Activated T-helper 9 cell treated with anti-CD3 and anti-CD28 coated beads, Interleukin-2, amount 50 U/mL, for 16 hours (primary cell): ENCODE measurements around the gene CEP152.
"Not testable (repeated sequence)": the region's sequence is repeated elsewhere in the genome, so short reads cannot be mapped to it uniquely, and the experiment has no call there.

ENCODE experiments used
- DNase-seq: peaks from one replicate; pipeline ENCODE4 v3.0.0-alpha.2; 2020; ENCODE audit warnings: low read depth

Gene CEP152, protein sequence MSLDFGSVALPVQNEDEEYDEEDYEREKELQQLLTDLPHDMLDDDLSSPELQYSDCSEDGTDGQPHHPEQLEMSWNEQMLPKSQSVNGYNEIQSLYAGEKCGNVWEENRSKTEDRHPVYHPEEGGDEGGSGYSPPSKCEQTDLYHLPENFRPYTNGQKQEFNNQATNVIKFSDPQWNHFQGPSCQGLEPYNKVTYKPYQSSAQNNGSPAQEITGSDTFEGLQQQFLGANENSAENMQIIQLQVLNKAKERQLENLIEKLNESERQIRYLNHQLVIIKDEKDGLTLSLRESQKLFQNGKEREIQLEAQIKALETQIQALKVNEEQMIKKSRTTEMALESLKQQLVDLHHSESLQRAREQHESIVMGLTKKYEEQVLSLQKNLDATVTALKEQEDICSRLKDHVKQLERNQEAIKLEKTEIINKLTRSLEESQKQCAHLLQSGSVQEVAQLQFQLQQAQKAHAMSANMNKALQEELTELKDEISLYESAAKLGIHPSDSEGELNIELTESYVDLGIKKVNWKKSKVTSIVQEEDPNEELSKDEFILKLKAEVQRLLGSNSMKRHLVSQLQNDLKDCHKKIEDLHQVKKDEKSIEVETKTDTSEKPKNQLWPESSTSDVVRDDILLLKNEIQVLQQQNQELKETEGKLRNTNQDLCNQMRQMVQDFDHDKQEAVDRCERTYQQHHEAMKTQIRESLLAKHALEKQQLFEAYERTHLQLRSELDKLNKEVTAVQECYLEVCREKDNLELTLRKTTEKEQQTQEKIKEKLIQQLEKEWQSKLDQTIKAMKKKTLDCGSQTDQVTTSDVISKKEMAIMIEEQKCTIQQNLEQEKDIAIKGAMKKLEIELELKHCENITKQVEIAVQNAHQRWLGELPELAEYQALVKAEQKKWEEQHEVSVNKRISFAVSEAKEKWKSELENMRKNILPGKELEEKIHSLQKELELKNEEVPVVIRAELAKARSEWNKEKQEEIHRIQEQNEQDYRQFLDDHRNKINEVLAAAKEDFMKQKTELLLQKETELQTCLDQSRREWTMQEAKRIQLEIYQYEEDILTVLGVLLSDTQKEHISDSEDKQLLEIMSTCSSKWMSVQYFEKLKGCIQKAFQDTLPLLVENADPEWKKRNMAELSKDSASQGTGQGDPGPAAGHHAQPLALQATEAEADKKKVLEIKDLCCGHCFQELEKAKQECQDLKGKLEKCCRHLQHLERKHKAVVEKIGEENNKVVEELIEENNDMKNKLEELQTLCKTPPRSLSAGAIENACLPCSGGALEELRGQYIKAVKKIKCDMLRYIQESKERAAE (N-terminal part only)

DNA sequence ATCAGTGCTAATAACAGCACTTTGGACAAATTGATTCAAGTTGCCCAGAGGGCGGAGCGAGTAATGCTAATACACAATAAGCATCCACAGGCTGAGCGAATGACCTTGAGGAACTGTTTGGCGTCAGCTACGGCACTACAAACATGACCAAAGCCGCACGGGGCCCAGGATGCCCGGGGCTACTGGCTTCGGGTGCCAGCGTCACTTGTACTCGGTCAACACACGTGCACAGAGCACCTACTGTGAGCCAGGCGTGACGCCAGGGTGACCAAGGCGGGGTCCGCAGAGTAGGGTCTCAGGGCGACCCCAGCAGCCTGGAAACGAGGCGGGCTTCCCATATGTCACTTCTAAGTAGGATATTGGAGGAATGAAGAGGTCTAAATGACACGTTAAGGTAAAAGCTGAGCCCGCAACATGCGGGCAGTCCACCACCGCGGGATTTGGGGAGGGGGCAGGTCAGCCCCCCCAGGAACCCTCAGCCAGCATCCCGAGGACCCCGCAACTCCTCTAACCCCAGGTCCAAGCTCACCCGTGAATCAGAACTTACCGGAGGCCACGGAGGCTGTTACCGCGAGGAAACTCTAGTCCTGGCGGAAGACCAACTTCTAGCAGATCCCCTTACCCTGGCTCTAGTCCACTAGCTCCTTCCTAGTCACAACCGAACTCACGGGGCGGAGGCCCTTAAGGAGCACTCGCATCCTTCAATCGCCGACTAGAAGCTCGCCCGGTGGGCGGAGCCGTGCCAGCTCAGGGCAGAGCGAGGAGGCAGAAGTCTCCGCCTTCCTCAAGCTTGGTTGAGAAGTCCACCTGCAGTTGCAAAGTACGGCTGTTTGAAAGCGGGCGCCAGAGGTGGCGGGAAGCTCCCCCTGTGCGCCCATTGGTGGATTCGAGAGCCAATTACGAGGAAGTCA lies at the start of gene CEP152:
TSS of gene CEP152 (minus strand) at position 656 of the 911 bp plus-strand sequence. CDS start 5,420 bp downstream, outside the sequence.
- peak; percentile 98 for DNase-seq

DNA sequence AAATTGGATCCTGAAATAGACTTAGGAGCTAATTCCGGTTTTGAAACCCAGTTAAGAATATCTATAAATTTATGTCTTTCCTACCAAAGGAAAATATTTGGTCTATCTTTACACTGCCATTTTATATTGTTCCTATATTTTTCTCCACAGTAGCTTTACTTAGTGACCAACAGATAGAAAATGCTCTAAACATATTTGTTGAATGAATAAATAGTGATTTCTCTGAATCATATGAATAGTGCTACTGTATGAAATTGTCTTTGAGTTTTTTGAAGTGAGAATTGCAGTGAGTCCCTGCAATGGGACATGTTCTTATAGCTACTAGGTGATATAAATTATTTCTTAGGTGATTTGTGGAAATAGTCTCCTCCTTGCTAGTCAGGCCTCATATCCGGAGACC lies 48.6 kb upstream of the CEP152 start:
- DNase-seq, result no peak

DNA sequence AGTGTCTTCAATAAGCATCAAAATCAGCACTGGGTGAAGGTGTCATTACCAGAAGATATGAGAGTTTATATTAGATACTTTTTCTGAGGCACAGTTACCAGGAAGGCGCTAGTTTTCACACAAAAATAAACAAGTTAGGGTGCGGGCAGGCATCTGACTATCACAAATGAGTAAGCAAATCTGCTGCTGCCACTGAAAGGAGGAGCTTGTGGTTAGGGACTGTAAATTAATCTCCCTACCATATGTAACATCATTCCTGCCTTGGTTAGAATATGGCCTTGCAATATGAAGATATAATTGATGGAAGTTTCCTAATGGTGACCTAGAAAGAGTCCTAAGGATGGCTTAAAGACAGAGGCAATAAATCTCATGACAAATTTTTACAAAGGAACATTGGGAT lies 47.5 kb upstream of the CEP152 start:
- DNase-seq, result no peak

DNA sequence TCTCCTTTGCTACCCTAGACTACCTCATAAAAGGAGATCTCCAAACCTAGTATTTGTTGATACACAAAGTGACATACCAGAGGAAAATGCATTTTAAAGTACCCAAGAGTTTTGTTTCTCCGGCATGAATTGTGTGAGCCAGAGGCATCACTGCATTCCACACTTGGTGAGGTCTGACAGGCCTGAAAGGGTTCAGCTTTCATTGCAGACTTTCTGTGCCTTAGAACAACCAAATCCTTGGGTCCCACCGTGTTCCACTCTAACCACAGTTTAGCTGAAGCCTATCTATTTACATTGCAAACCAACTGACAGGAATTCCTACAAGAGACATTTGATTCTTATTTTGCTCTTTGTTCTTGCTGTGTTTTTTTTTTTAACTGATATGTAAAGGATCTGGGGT lies 46.1 kb upstream of the CEP152 start:
- no peak for DNase-seq

DNA sequence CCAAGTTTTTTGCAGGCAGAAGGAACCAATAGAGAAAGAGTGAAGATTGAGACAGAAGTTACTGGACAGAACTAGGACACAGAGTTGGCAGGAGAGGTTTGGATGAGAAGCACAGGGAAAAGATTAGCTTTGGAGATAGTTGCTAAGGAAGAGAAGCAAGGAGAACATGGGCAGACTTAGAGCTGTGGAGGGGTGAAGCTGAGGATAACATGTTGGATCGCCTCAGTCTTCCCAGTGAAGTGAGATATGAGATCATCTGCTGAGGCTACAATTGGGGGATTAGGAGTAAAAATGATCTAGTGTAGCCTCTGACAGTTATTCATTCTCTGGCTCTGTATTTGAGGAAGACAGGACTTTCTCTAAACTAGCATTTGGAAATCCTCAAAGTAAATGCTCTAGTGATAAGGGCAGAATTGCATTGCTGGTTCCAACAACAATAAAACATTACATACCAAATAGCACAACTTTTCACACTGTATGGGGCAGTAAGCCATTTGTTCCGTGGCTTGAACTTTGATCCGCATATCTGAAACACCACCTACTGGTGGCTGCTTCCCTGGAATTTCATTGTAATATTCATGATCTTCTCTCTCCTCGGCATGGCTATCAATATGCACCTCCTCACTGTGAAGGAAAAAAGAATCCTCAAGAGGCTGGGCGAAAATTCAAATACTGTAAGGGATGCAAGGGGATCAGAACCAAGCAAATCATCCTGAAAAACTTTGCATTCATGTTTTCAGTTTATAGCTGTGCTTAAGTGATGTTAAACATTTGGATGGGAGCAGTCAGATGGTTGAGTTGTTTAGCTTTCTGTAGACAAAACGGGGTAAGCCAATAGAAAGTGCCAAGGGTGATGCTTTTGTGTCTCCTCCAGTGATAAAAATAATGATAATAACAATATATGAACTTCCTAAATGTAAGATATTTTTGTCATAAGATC lies 44.9 kb upstream of the CEP152 start:
- no peak for DNase-seq

DNA sequence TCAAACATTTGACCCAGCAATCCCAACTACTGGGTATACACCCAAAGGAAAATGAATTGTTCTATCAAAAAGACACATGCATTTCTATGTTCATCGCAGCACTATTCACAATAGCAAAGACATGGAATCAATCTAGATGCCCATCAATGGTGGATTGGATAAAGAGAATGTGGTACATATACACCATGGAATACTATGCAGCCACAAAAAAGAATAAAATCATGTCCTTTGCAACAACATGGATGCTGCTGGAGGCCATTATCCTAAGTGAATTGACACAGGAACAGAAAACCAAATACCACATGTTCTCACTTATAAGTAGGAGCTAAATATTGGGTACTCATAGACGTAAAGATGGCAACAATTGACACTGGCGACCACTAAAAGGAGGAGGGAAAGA lies 43.6 kb upstream of the CEP152 start:
- not testable (repeated sequence) for DNase-seq

DNA sequence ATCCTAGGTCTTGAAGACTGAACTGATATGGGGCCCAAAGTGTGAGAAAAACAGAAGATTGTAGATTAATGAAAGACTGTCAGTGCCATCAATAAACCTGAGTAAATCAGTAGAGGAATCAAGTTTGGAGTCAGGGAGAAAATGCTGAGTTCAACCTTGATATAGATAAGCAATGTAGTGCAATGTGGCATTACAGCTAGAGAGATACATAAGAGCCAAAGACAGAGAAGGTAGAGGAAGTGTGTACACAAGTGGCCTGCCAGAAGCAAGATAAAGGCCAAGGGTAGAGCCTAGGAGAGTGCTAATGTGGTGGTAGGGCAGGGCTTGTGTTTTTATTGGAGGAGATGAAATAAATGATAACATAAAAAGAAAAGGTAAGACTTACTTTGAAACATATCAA lies 41.1 kb upstream of the CEP152 start:
- DNase-seq, result no peak

DNA sequence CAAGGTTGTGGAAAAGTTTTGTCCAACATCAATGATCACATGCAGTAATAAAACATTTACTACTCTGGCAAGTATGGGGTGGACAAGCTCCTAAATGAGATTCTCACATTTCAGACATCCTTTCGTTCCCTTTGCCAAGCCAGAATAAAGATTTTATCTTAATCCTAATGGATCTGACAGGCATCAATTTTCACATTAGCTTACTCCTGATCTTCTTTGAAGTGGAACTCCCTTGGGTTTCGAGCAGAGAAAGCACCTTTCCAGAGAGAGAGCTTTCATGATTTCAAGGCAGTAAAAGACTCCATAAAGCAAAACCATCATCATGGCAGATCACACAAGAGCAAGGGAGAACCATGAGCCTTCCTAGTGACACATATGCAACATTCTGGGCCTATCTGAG lies 39.8 kb upstream of the CEP152 start:
- DNase-seq, result no peak

DNA sequence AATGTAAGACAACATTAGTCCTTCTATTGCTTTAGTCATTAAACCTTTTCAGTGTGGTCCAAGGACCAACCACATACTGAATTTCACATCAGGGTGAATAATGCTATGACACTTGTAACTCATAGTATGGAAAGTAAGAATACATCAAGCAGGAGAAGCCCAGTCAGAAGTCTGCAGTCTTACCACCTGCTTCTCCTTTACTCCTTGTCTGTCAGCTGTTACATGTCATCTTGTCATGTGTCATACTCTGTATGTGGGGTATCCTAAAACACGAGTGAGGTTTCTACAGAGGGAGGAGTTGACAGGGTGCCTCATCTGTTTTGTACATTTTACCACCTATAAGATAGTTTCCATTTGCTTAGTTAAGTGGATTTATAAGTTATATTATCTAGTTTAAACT lies 34.3 kb upstream of the CEP152 start:
- no peak for DNase-seq

DNA sequence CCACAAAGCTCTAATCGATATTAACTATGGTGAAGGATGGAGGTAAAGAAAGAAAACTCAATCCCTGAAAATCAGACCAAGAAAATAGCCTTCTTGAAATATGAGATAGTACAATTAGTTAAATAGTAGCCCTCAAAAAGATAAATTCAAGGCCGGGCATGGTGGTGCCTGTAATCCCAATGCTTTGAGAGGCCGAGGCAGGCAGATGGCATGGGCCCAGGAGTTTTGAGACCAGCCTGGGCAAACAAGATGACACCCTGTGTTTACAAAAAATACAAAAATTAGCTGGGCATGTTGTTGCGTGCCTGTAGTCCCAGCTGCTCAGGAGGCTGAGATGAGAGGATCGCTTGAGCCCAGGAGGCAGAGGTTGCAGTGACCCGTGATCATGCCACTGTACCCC lies 31.6 kb upstream of the CEP152 start:
- DNase-seq, result no peak

DNA sequence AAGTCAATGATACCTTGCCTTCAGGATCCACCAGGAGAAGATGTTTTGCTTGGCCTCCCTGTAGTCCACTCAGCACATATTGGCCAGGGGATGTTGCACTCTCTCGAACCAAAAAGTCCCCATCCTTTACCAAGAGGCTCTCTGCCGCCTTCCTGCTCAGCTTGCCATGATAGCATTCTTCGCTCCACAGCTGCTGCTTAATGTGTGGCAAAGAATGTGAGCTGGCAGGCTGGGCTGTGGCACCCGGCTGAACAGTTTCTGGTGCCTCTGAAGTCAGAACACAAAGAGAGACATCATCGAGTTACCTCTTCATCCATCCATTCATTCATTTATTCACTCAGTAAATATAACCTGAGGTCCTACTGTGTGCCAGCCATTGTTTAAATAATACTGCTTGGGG lies 23.9 kb upstream of the CEP152 start:
- DNase-seq, result no peak

DNA sequence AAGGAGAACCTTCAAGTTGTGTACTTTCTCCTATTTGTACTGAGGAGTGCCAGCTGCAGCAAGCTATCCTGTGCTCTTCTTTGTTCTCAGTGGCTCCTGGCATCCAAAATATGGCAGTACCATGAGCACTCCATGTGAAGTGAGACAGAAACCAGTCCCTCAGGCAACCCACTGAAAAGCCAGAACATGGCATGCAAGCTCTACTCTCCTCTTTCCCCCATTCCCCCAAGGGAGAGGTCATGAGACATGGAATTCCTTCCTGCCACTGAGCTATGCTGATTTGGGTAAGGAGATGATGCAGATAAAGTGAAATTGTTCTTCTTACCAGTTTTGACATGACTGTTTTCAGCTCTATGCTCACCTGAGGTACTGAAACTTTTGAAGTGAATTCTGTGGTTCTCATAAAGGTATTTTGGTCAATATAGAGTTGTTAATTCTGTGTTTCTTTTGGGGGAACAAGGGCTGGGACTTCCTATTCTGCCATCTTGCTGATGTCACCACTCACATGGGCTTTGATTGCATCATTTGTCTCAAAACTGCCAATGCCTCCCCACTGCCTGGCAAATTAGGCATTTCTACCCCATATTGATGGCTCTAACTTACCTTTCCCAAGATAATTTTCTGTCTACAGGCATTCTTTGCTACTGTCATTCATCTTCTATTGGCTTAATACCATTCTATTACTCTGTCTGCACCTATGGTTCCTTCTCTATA lies 22.8 kb upstream of the CEP152 start:
- no peak for DNase-seq

DNA sequence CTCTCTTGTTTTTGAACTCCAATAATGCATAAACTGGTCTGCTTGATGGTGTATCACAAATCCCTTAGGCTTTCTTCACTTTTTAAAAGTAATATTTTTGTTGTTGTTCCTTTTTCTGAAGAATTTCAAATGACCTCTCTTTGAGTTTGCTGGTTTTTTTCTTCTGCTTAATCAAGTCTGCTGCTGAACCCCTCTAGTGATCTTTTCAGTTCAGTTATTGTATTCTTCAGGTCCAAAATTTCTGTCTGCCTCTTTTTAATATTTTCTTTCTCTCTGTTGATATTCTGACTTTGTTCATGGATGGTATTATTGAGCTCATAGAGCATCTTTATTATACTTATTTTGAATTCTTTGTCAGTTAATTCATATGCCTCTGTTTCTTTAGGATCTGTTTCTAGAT lies 21.8 kb upstream of the CEP152 start:
- DNase-seq, result no peak

DNA sequence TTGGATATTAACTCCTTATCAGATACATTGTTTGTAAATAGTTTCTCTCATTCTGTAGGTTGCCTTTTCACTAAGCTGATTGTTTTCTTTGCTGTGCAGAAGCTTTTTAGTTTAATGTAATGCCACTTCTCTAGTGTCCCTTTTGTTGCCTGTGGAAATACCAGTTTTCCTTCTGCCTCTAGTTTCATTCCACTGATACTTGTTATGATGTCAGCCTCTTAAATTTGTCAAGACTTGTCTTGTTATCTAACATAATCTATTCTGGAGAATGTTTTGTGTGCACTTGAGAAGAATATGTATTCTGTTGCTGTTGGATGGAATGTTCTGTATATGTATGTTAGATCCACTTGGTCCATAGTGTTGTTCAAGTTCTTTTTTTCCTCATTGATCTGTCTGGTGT lies 18.0 kb upstream of the CEP152 start:
- no peak for DNase-seq

DNA sequence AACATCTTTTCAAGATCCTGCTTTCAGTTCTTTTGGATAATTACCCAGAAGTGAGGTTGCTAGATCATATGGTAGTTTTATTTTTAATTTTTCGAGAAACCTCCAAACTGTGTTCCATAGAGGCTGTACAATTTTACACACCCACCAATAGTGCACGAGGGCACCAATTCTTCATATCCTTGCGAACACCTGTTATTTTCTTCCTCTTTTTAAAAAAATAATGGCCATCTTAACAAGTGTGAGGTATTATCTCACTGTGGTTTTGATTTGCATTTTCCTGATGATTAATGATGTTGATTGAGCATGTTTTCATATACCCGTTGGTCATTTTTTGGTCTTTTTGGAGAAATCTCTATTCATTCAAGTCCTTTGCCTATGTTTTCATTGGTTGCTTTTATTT lies 17.6 kb upstream of the CEP152 start:
- no peak for DNase-seq

DNA sequence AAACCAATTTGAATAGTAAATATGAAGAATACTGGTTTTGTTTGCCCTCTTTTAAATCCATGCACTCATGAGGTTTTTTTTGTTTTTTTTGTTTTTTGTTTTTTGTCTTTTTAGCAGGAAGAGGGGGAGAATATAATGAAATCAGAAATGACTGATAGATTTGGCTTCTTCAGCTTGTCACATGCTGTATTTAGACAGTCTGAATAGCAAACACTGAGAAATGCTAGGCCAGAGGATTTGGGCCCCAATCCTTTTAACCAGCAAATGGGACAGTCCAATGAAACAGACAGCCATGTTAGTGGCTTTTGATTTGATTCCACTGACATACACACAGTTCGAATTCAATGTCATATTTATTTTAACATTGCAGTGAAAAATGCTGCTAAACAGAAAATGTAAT lies 14.2 kb upstream of the CEP152 start:
- no peak for DNase-seq

DNA sequence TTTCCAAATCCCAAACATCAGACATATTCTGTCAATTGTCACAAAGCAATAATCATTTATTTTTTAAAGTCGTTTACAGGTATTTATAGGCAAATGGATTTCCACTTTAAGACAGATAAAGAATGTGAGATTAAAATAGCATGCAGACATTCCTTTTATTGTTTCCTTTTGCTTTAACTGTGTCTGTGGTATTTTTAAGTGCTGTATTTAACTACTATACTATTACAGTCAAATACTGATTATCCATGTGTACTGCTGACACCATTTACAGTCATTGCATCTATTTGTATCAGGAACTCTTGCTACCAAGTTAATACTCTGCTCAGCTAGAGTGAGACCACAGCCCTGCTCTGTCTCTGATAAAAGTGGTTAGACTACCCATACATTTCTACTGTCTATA lies 12.8 kb upstream of the CEP152 start:
- no peak for DNase-seq

DNA sequence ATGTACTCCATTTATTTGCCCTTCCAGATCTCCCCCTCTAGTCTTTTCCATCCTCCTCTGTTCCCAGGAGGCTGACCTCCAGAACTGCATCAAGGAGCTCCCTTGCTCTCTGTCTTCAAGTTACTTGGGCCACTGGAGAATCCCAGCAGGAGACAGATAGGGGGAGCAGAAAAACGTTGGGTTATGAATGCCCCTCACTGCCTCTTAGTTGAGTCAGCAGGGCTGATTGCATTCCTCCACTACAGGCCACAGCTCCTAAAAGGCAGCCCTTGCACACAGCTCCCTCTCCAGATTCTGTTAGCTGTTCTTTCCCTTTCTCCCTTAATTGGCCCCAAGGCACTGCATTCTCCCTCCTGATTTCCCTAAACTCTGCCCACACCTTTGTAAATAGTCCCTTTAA lies 12.4 kb upstream of the CEP152 start:
- DNase-seq, result no peak

DNA sequence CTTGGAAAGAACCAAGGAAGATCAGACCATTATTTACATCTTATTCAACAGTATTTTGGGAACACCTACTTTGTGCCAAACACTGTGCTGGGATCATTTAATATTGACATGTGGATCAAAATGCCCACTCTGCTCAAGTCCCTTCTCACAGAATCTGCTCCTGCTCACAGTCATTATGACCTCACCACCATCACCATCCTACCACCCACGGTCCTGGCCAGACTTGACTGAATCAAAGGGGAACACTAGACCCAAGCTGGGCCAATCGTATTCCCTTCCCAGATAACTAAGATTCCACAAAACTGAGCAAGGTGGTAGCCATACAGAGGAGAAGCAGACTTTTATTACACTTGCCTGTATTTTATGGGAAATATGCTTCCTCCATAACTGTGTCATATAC lies 3.4 kb upstream of the CEP152 start:
- no peak for DNase-seq
